Panc1 (cell line): ENCODE measurements around the gene EXOC8.

Source experiments
- CTCF ChIP-seq: fragments of 450-650 bp; IDR thresholded peaks from 2 replicates; pipeline ENCODE4 v1.5.1; 2017; ENCODE audit warnings: mild to moderate bottlenecking
- POLR2AphosphoS5 ChIP-seq: IDR thresholded peaks from 2 replicates; pipeline ENCODE4 v1.6.1; 2012; ENCODE audit warnings: mild to moderate bottlenecking, low read depth, low read length, moderate library complexity
- REST ChIP-seq, 2 experiments: IDR thresholded peaks; 2 replicates each; pipeline ENCODE4 v1.6.1; 2011 to 2012; ENCODE audit warnings: low read depth in 2 of 2, control low read depth in 1 of 2, low read length in 1 of 2, mild to moderate bottlenecking in 1 of 2, moderate library complexity in 1 of 2; ENCODE audit not compliant: insufficient read depth in 1 of 2
- SIN3A ChIP-seq: IDR thresholded peaks from 2 replicates; pipeline ENCODE4 v1.6.1; 2012; ENCODE audit warnings: low read depth, mild to moderate bottlenecking, low read length, moderate library complexity, borderline replicate concordance; ENCODE audit not compliant: insufficient read depth

GRCh38 chr1:231364192-231364591 is 26.5 kb upstream of the EXOC8 start:
- TF ChIP-seq CTCF (no peak), POLR2AphosphoS5 (no peak), SIN3A (no peak), REST (IDR thresholded peaks at IDR 0.05; ENCODE audit: insufficient read depth in 1 of 2, low read depth in 2 of 2, low read length in 1 of 2) (no peak)
